OCI-LY3 (cell line): Measurements from ENCODE around the gene ZNF865.

ENCODE experiments used
- EZH2phosphoT487 ChIP-seq: fragments of 200-600 bp; shearing (Covaris generic); IDR thresholded peaks from 2 replicates; pipeline ENCODE4 v1.6.1; 2018; ENCODE audit warnings: antibody characterized with exemption, mixed run types, low read depth
- TF ChIP-seq, protein P1 (sequence below): fragments of 200-600, 300-600 bp; sonication (generic); IDR thresholded peaks from 2 replicates; pipeline ENCODE4 v1.5.1; 2014; ENCODE audit warnings: antibody characterized with exemption, low read length, low read depth

DNA sequence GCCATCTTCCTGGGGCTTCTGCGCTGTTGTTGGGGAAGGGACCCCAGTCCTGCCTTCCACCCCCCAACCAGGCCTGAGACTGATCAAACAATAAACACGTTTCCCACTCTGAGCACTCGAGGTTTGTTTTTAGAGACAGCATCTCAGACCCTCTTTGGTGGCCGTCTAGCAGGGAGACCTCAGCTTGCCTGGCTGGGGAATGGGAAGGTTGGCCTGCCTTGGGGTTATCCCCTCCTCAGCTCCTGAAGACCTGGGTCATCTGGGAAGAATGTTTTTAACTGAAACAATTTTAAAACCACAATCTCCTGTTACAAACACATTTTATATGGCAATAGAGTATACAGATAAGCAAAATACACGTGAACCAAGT is 40.0 kb downstream of the ZNF865 start:
- TF ChIP-seq, protein P1, sequence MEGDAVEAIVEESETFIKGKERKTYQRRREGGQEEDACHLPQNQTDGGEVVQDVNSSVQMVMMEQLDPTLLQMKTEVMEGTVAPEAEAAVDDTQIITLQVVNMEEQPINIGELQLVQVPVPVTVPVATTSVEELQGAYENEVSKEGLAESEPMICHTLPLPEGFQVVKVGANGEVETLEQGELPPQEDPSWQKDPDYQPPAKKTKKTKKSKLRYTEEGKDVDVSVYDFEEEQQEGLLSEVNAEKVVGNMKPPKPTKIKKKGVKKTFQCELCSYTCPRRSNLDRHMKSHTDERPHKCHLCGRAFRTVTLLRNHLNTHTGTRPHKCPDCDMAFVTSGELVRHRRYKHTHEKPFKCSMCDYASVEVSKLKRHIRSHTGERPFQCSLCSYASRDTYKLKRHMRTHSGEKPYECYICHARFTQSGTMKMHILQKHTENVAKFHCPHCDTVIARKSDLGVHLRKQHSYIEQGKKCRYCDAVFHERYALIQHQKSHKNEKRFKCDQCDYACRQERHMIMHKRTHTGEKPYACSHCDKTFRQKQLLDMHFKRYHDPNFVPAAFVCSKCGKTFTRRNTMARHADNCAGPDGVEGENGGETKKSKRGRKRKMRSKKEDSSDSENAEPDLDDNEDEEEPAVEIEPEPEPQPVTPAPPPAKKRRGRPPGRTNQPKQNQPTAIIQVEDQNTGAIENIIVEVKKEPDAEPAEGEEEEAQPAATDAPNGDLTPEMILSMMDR = no peak
- no peak for TF ChIP-seq EZH2phosphoT487
